GM03348 (cell line): ENCODE data around the gene HRH1.
"Not testable (repeated sequence)": the region's sequence is repeated elsewhere in the genome, so short reads cannot be mapped to it uniquely, and the experiment has no call there.

ENCODE experiments used
- DNase-seq: peaks from one replicate; pipeline ENCODE4 v3.0.0; 2012; ENCODE audit warnings: low spot score

The HRH1 gene

GRCh38 chr3:11154036-11154952 lies at the start of gene HRH1:
TSS of gene HRH1 (plus strand) at chr3:11154493. CDS start at chr3:11259038, 104,545 bp downstream.
- DNase-seq = peak; percentile 67

- DNase-seq = not testable (repeated sequence)
Measured at GRCh38 chr3:11113316-11113715, 41.0 kb upstream of the HRH1 start.

GRCh38 chr3:11115548-11115947 lies 38.7 kb upstream of the HRH1 start:
- DNase-seq = no peak

GRCh38 chr3:11116336-11117059 lies 37.8 kb upstream of the HRH1 start:
- DNase-seq = no peak

- DNase-seq = no peak
Measured at GRCh38 chr3:11117591-11117990, 36.7 kb upstream of the HRH1 start.

GRCh38 chr3:11118181-11118682 lies 36.1 kb upstream of the HRH1 start:
- DNase-seq = peak; percentile 78

GRCh38 chr3:11120091-11120805 lies 34.0 kb upstream of the HRH1 start:
- DNase-seq = peak; percentile 54

- DNase-seq = no peak
Measured at GRCh38 chr3:11126653-11127052, 27.6 kb upstream of the HRH1 start.

GRCh38 chr3:11128682-11129632 lies 25.3 kb upstream of the HRH1 start:
- DNase-seq = no peak

GRCh38 chr3:11130385-11130784 lies 23.9 kb upstream of the HRH1 start:
- no peak for DNase-seq

- no peak for DNase-seq
Measured at GRCh38 chr3:11131371-11131770, 22.9 kb upstream of the HRH1 start.

GRCh38 chr3:11131886-11132285 lies 22.4 kb upstream of the HRH1 start:
- not testable (repeated sequence) for DNase-seq

GRCh38 chr3:11132861-11133260 lies 21.4 kb upstream of the HRH1 start:
- no peak for DNase-seq

- DNase-seq = no peak
Measured at GRCh38 chr3:11134794-11135193, 19.5 kb upstream of the HRH1 start.

- no peak for DNase-seq
Measured at GRCh38 chr3:11136116-11136515, 18.2 kb upstream of the HRH1 start.

GRCh38 chr3:11136830-11137626 lies 17.3 kb upstream of the HRH1 start:
- peak; percentile 95 for DNase-seq

GRCh38 chr3:11137627-11137959 lies 16.7 kb upstream of the HRH1 start:
- DNase-seq = no peak

- no peak for DNase-seq
Measured at GRCh38 chr3:11138371-11138770, 15.9 kb upstream of the HRH1 start.

- no peak for DNase-seq
Measured at GRCh38 chr3:11140030-11140712, 14.1 kb upstream of the HRH1 start.

GRCh38 chr3:11140713-11141104 lies 13.6 kb upstream of the HRH1 start:
- no peak for DNase-seq
